ENCODE data around the gene CAMK1D. TPM values are rescaled to one million over a fixed set of nuclear protein-coding genes. Genes with fewer than 3 reads are reported as not detected.

The CAMK1D gene
- total and polyA plus RNA-seq, 2 experiments from 2014 or later, result 4.6 to 7.2 TPM

- TF ChIP-seq, protein P1, sequence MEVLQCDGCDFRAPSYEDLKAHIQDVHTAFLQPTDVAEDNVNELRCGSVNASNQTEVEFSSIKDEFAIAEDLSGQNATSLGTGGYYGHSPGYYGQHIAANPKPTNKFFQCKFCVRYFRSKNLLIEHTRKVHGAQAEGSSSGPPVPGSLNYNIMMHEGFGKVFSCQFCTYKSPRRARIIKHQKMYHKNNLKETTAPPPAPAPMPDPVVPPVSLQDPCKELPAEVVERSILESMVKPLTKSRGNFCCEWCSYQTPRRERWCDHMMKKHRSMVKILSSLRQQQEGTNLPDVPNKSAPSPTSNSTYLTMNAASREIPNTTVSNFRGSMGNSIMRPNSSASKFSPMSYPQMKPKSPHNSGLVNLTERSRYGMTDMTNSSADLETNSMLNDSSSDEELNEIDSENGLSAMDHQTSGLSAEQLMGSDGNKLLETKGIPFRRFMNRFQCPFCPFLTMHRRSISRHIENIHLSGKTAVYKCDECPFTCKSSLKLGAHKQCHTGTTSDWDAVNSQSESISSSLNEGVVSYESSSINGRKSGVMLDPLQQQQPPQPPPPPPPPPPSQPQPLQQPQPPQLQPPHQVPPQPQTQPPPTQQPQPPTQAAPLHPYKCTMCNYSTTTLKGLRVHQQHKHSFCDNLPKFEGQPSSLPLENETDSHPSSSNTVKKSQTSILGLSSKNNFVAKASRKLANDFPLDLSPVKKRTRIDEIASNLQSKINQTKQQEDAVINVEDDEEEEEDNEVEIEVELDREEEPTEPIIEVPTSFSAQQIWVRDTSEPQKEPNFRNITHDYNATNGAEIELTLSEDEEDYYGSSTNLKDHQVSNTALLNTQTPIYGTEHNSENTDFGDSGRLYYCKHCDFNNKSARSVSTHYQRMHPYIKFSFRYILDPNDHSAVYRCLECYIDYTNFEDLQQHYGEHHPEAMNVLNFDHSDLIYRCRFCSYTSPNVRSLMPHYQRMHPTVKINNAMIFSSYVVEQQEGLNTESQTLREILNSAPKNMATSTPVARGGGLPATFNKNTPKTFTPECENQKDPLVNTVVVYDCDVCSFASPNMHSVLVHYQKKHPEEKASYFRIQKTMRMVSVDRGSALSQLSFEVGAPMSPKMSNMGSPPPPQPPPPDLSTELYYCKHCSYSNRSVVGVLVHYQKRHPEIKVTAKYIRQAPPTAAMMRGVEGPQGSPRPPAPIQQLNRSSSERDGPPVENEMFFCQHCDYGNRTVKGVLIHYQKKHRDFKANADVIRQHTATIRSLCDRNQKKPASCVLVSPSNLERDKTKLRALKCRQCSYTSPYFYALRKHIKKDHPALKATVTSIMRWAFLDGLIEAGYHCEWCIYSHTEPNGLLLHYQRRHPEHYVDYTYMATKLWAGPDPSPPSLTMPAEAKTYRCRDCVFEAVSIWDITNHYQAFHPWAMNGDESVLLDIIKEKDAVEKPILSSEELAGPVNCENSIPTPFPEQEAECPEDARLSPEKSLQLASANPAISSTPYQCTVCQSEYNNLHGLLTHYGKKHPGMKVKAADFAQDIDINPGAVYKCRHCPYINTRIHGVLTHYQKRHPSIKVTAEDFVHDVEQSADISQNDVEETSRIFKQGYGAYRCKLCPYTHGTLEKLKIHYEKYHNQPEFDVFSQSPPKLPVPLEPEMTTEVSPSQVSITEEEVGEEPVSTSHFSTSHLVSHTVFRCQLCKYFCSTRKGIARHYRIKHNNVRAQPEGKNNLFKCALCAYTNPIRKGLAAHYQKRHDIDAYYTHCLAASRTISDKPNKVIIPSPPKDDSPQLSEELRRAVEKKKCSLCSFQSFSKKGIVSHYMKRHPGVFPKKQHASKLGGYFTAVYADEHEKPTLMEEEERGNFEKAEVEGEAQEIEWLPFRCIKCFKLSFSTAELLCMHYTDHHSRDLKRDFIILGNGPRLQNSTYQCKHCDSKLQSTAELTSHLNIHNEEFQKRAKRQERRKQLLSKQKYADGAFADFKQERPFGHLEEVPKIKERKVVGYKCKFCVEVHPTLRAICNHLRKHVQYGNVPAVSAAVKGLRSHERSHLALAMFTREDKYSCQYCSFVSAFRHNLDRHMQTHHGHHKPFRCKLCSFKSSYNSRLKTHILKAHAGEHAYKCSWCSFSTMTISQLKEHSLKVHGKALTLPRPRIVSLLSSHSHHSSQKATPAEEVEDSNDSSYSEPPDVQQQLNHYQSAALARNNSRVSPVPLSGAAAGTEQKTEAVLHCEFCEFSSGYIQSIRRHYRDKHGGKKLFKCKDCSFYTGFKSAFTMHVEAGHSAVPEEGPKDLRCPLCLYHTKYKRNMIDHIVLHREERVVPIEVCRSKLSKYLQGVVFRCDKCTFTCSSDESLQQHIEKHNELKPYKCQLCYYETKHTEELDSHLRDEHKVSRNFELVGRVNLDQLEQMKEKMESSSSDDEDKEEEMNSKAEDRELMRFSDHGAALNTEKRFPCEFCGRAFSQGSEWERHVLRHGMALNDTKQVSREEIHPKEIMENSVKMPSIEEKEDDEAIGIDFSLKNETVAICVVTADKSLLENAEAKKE (CRISPR knock-in tag; IDR thresholded peaks at IDR 0.05), result no peak
- TF ChIP-seq EZH2phosphoT487 (IDR thresholded peaks at IDR 0.05; ENCODE audit: unreplicated experiment), result no peak
- TF ChIP-seq ZNF331 (CRISPR knock-in tag; IDR thresholded peaks at IDR 0.05; ENCODE audit: low read depth), result no peak
- no peak for TF ChIP-seq EZH2 (IDR thresholded peaks at IDR 0.05; ENCODE audit: low read depth, unreplicated experiment)
- TF ChIP-seq, protein P2, sequence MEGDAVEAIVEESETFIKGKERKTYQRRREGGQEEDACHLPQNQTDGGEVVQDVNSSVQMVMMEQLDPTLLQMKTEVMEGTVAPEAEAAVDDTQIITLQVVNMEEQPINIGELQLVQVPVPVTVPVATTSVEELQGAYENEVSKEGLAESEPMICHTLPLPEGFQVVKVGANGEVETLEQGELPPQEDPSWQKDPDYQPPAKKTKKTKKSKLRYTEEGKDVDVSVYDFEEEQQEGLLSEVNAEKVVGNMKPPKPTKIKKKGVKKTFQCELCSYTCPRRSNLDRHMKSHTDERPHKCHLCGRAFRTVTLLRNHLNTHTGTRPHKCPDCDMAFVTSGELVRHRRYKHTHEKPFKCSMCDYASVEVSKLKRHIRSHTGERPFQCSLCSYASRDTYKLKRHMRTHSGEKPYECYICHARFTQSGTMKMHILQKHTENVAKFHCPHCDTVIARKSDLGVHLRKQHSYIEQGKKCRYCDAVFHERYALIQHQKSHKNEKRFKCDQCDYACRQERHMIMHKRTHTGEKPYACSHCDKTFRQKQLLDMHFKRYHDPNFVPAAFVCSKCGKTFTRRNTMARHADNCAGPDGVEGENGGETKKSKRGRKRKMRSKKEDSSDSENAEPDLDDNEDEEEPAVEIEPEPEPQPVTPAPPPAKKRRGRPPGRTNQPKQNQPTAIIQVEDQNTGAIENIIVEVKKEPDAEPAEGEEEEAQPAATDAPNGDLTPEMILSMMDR (conservative IDR thresholded peaks at IDR 0.05; ENCODE audit: low read depth in 2 of 2), result no peak
- no peak for TF ChIP-seq NANOG (IDR thresholded peaks at IDR 0.05; ENCODE audit: borderline replicate concordance)
Measured at GRCh38 chr10:12828736-12829135, 479.4 kb downstream of the CAMK1D start (continued).

- Histone ChIP-seq H3K4me2 (no peak overlapping the region), H3F3A (replicated peaks; ENCODE audit: low read depth) (no peaks in the 10 kb centered on the region), H3K9me2 (ENCODE audit: insufficient read depth) (no peaks in the 10 kb centered on the region), H3K27me3 (ENCODE audit: insufficient read depth) (no peaks in the 10 kb centered on the region), H4K20me1 (replicated peaks; ENCODE audit: insufficient read depth) (no peaks in the 10 kb centered on the region), H2AFZ (no peak overlapping the region), H3K4me1 (ENCODE audit: insufficient read depth) (no peaks in the 10 kb centered on the region), H3K79me2 (replicated peaks; ENCODE audit: insufficient read depth) (no peaks in the 10 kb centered on the region), H3K27ac (ENCODE audit: low read depth) (no peak overlapping the region), H3K36me3 (ENCODE audit: insufficient read depth) (no peaks in the 10 kb centered on the region), H3K4me3 (no peak overlapping the region)
- H3K4me1 Mint-ChIP-seq, result no peaks in the 10 kb centered on the region
- H3K9me3 Mint-ChIP-seq, result no peaks in the 10 kb centered on the region; the same call in 2 of the 3 replicates
- ATAC-seq (no peak), DNase-seq (ENCODE audit: low spot score) (no peak)
- H3K27ac Mint-ChIP-seq, result no peak overlapping the region
- H3K27me3 Mint-ChIP-seq (ENCODE audit: insufficient read depth, low read depth, poor library complexity), result peaks cover 4% of the 10 kb centered on the region
- H3K4me3 Mint-ChIP-seq, result no peak overlapping the region
- peaks cover 3% of the 10 kb centered on the region; the same call in 1 of the 3 replicates for H3K36me3 Mint-ChIP-seq (ENCODE audit: low read depth)
- TF ChIP-seq ZNF331 (CRISPR knock-in tag; IDR thresholded peaks at IDR 0.05; ENCODE audit: low read depth) (no peak), STAT1 (IDR thresholded peaks at IDR 0.05; ENCODE audit: unreplicated experiment) (no peak), REST (IDR thresholded peaks at IDR 0.05; ENCODE audit: unreplicated experiment) (no peak), CREB1 (CRISPR knock-in tag; IDR thresholded peaks at IDR 0.05; ENCODE audit: low read depth) (no peak), JUNB (IDR thresholded peaks at IDR 0.05; ENCODE audit: unreplicated experiment) (no peak)
- TF ChIP-seq, protein P3, sequence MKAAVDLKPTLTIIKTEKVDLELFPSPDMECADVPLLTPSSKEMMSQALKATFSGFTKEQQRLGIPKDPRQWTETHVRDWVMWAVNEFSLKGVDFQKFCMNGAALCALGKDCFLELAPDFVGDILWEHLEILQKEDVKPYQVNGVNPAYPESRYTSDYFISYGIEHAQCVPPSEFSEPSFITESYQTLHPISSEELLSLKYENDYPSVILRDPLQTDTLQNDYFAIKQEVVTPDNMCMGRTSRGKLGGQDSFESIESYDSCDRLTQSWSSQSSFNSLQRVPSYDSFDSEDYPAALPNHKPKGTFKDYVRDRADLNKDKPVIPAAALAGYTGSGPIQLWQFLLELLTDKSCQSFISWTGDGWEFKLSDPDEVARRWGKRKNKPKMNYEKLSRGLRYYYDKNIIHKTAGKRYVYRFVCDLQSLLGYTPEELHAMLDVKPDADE (IDR thresholded peaks at IDR 0.05), result no peak
Measured at GRCh38 chr10:12829831-12830390, 480.6 kb downstream of the CAMK1D start.
